ENCODE measurements around the gene CC2D1A. TPM values are rescaled to one million over a fixed set of nuclear protein-coding genes. Genes with fewer than 3 reads are reported as not detected.

The CC2D1A gene
- total and polyA plus RNA-seq, 4 donors: 19.3 to 39.5 (median 29.4) TPM

GRCh38 chr19:13923194-13923987 lies 17.4 kb downstream of the CC2D1A start:
- H3K27me3 ChIP-seq (ENCODE audit: control insufficient read depth in 3 of 3, insufficient read depth in 3 of 3, low read length in 2 of 3): no peaks in the 10 kb centered on the region
- H3K36me3 ChIP-seq (ENCODE audit: control insufficient read depth in 4 of 4, insufficient read depth in 4 of 4, low read length in 4 of 4): peaks cover 4 to 50% (median 17%) of the 10 kb centered on the region in 4 donors
- 96 to 97% methylated on average over 28 of the region's 28 CpGs for WGBS, 2 donors
- H3K27ac ChIP-seq (ENCODE audit: low read depth in 1 of 2, low read length in 1 of 2): no peak overlapping the region
- ATAC-seq (ENCODE audit: insufficient read depth, low FRiP score) (no peak), DNase-seq (no peak)
- H3K9me3 ChIP-seq (ENCODE audit: control insufficient read depth in 4 of 4, insufficient read depth in 3 of 4, low read length in 3 of 4): peaks cover 0 to 6% (median 0%) of the 10 kb centered on the region in 4 donors
- TF ChIP-seq CTCF (IDR thresholded peaks at IDR 0.05; ENCODE audit: control extremely low read depth, extremely low read depth): no peak
- H3K4me3 ChIP-seq: no peak overlapping the region
- peaks cover 0 to 10% (median 0%) of the 10 kb centered on the region in 5 donors for H3K4me1 ChIP-seq (ENCODE audit: control insufficient read depth in 5 of 5, insufficient read depth in 5 of 5, low read length in 5 of 5)
- H3K9ac ChIP-seq (ENCODE audit: insufficient read depth in 1 of 2, low read length in 2 of 2): no peak overlapping the region

- DNase-seq (no peak), ATAC-seq (ENCODE audit: insufficient read depth, low FRiP score) (no peak)
- Histone ChIP-seq H3K9ac (ENCODE audit: insufficient read depth in 1 of 2, low read length in 2 of 2) (no peak overlapping the region), H3K4me1 (ENCODE audit: control insufficient read depth in 5 of 5, insufficient read depth in 5 of 5, low read length in 5 of 5) (peaks cover 0 to 10% (median 0%) of the 10 kb centered on the region in 5 donors), H3K27me3 (ENCODE audit: control insufficient read depth in 3 of 3, insufficient read depth in 3 of 3, low read length in 2 of 3) (no peaks in the 10 kb centered on the region), H3K27ac (ENCODE audit: low read depth in 1 of 2, low read length in 1 of 2) (peak overlapping the region in 1 of 2 donors; percentile 75), H3K9me3 (ENCODE audit: control insufficient read depth in 4 of 4, insufficient read depth in 3 of 4, low read length in 3 of 4) (peaks cover 0 to under 1% (median 0%) of the 10 kb centered on the region in 4 donors), H3K4me3 (no peak overlapping the region), H3K36me3 (ENCODE audit: control insufficient read depth in 4 of 4, insufficient read depth in 4 of 4, low read length in 4 of 4) (peaks cover 0 to 43% (median 13%) of the 10 kb centered on the region in 4 donors)
- WGBS, 2 donors: 78 to 93% methylated on average over 4 of the region's 4 CpGs
- no peak for TF ChIP-seq CTCF (IDR thresholded peaks at IDR 0.05; ENCODE audit: control extremely low read depth, extremely low read depth)
Observed at GRCh38 chr19:13926010-13926409, 20.0 kb downstream of the CC2D1A start.

GRCh38 chr19:13926715-13927114 lies 20.7 kb downstream of the CC2D1A start:
- TF ChIP-seq CTCF (IDR thresholded peaks at IDR 0.05; ENCODE audit: control extremely low read depth, extremely low read depth): no peak
- H3K9ac ChIP-seq (ENCODE audit: insufficient read depth in 1 of 2, low read length in 2 of 2): no peak overlapping the region
- H3K4me1 ChIP-seq (ENCODE audit: control insufficient read depth in 5 of 5, insufficient read depth in 5 of 5, low read length in 5 of 5): peaks cover 0 to 10% (median 0%) of the 10 kb centered on the region in 5 donors
- DNase-seq (no peak), ATAC-seq (ENCODE audit: insufficient read depth, low FRiP score) (no peak)
- no peak overlapping the region for H3K4me3 ChIP-seq
- WGBS, 2 donors: 64 to 75% methylated on average over 8 of the region's 8 CpGs
- peak overlapping the region in 1 of 2 donors; percentile 75 for H3K27ac ChIP-seq (ENCODE audit: low read depth in 1 of 2, low read length in 1 of 2)
- no peaks in the 10 kb centered on the region for H3K27me3 ChIP-seq (ENCODE audit: control insufficient read depth in 3 of 3, insufficient read depth in 3 of 3, low read length in 2 of 3)
- no peaks in the 10 kb centered on the region for H3K9me3 ChIP-seq (ENCODE audit: control insufficient read depth in 4 of 4, insufficient read depth in 3 of 4, low read length in 3 of 4)
- peaks cover 0 to 38% (median 5%) of the 10 kb centered on the region in 4 donors for H3K36me3 ChIP-seq (ENCODE audit: control insufficient read depth in 4 of 4, insufficient read depth in 4 of 4, low read length in 4 of 4)

All from lung (tissue), 12 donors.